Kidney tubule cell (primary cell): ENCODE measurements around the gene CCNA2.
A peak's percentile ranks its signal among the peaks of the same experiment; 100 is the strongest.

Source experiments
- DNase-seq: peaks from one replicate; pipeline ENCODE4 v3.0.0-alpha.2; 2018; ENCODE audit warnings: low spot score

The CCNA2 gene

DNA sequence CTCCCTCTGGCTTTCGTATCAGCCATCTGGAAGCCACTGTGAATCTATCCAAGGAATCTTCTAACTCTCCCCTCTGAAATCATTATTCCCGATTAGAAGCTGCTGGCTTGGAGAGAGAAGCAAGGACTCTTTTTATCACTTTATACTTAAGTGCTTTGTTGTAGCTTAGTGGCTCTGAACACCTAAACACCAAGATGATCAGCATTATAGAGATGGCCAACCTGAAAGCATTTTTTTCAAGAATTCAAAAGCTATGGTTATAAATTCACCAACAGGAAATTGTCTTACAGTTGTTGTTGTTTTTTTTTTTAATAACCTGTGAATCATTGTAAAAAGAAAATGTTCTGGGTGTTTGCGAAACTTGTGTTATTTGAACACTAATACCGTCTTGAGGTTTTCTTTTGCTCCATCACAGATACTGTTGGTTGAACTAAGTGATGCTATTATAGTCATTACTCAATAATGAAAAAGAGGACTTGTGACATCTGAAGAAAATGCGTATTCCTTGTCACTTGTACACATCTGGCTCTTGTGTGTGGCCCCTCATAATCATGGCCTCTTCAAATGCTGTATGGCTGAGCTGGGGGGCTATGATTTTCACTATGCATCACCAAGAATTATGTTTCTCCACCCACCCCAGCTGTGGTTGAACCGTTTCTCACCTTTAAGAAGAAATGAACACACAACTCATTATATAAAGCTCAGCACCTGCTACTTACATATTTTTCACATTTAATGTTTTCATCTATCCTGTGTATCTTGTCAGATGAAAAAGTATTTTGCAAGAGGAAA is 46.9 kb downstream of the CCNA2 start:
- no peak for DNase-seq

DNA sequence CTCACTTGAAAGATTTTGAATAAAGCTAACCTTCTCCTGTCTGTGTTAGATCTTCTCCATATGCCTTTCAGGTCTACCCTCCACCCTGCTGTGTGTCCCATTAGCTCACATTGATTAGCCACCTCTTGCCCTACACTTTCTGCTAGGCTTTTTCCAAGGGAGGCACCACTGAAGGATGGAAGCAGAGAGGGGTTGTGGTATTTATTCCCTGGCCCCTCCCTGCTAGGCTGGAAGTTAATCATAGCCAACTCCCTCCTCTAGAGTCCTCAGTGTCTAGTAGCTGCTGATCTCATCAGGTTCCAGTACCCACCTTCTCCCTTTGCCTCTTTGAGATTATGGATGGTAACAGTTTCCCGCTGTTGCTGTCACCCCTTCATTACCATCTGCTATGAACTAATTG is 49.8 kb downstream of the CCNA2 start:
- DNase-seq, result peak; percentile 20

DNA sequence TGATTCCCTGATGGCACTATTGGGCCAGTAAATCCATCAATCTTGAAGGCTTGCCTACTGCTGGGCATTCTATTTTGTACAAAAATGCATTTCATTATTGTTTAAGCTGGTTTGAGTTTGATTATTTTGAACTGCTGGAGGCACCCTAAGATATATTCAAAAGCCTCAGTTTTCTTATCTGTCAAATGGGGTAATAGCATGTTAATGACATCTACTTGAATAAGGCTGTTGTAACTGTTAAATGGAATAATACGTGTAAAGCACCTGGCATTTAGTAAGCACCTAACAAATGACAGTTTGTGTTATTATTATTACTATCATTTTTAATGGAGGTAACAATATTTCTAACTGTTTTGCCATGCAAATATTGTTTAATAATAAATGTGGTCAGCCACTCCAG is 51.8 kb downstream of the CCNA2 start:
- no peak for DNase-seq

DNA sequence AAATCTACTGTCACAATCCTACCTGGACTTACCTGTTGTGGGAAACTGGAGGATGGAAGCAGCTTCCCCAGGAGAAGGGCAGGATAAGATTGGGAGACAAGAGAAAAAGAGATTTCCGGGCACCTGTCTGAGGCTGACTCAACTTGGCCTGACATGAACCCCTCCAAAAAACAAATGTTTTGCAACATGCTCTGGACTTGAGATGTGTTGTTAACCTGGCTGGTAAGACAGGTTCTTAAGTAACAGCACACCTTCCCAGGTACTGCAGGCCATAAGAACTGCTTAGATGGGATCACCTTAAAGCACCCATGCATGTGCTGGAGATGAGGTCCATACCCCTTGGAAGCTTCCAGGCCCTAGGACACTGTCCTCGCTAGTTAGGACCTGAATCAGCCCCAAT is 54.3 kb downstream of the CCNA2 start:
- DNase-seq, result no peak

DNA sequence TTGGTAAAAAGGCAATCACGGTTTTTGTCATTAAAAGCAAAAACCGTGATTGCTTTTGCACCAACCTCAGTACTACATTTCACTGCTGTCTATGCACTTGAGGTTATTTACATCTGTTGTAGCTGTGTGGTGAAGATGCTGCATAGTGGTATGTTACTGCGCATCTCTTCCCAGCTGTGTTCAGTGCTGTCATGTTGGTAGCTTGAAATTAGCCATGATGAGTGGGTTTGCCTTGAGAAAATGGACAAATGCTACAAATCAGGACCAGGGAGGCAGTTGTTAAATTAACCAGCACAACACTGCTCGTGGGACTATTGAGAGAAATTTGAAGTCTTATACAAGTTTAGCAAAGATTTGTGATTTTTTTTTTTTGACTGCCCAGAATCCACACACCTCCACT is 56.5 kb downstream of the CCNA2 start:
- DNase-seq, result no peak
